ENCODE results near the gene SIK3.

- TF ChIP-seq CTCF (IDR thresholded peaks at IDR 0.05) = no peak
- TF ChIP-seq ZFX (IDR thresholded peaks at IDR 0.05; ENCODE audit: borderline replicate concordance) = no peak
Observed at GRCh38 chr11:116909245-116909644, 189.0 kb downstream of the SIK3 start.
